H1 (cell line): ENCODE measurements around the gene GADD45B. TPM values are rescaled to one million over a fixed set of nuclear protein-coding genes. Genes with fewer than 3 reads are reported as not detected.
"Not testable (repeated sequence)": the region's sequence is repeated elsewhere in the genome, so short reads cannot be mapped to it uniquely, and the experiment has no call there.

Experiments
- CTCF ChIA-PET: fragments of 300-600 bp; sonication (Branson Sonifier 250); formaldehyde crosslinking; loops from one replicate; lab custom pipeline; 2021; ENCODE audit not compliant: partially characterized antibody; lab: Charles Lee
- POLR2A ChIA-PET: fragments of 300-600 bp; sonication (Branson Sonifier 250); formaldehyde crosslinking; loops from one replicate; lab custom pipeline; 2021; ENCODE audit warnings: inconsistent platforms; ENCODE audit not compliant: partially characterized antibody; lab: Charles Lee
- DNase-seq, 2 experiments: peaks; one replicate each; pipeline versions ENCODE4 v3.0.0 to v3.0.0-alpha.2; 2010 to 2022; ENCODE audit warnings: low spot score in 2 of 2, low read depth in 1 of 2, mixed read lengths in 1 of 2
- FAIRE-seq: peaks from 2 replicates; lab custom pipeline; 2011; peaks lifted over from hg19 to GRCh38; lab: Jason Lieb, UNC
- H2AFZ ChIP-seq: 2 replicates; pipeline ENCODE4 v1.8.1; 2012; ENCODE audit warnings: low read length, inconsistent platforms
- H2AK5ac ChIP-seq: 2 replicates; pipeline ENCODE4 v1.6.1; 2013; ENCODE audit warnings: low read depth, low read length
- H2BK120ac ChIP-seq: replicated peaks from 2 replicates; pipeline ENCODE3; 2013; ENCODE audit warnings: low read depth, low read length, inconsistent platforms
- H2BK12ac ChIP-seq: 2 replicates; pipeline ENCODE4 v1.6.1; 2013; ENCODE audit warnings: low read depth, low read length
- H2BK15ac ChIP-seq: 2 replicates; pipeline ENCODE4 v1.6.1; 2013; ENCODE audit warnings: low read length
- H2BK20ac ChIP-seq: 2 replicates; pipeline ENCODE4 v1.6.1; 2013; ENCODE audit warnings: low read length
- H2BK5ac ChIP-seq: 2 replicates; pipeline ENCODE4 v1.6.1; 2013; ENCODE audit warnings: low read depth, low read length
- H3K14ac ChIP-seq: 2 replicates; pipeline ENCODE4 v1.6.1; 2013; ENCODE audit warnings: inconsistent platforms; ENCODE audit not compliant: insufficient read length
- H3K18ac ChIP-seq: 2 replicates; pipeline ENCODE4 v1.6.1; 2013; ENCODE audit warnings: low read length; ENCODE audit errors: extremely low read depth
- H3K23ac ChIP-seq: 2 replicates; pipeline ENCODE4 v1.6.1; 2013; ENCODE audit warnings: inconsistent platforms; ENCODE audit not compliant: insufficient read length
- H3K23me2 ChIP-seq: 2 replicates; pipeline ENCODE4 v1.6.1; 2013; ENCODE audit warnings: low read depth, low read length
- H3K27ac ChIP-seq: 2 replicates; pipeline ENCODE4 v1.6.1; 2011; ENCODE audit warnings: low read depth, low read length, inconsistent platforms
- H3K27me3 ChIP-seq, 4 experiments: replicated peaks in 1 of 4; 1 replicate in 1 of 4; 2 replicates in 3 of 4; pipeline versions ENCODE4 v1.6.1 to v1.8.1; 2011 to 2013; ENCODE audit warnings: low read length in 3 of 4, mild to moderate bottlenecking in 3 of 4, inconsistent platforms in 2 of 4, mixed read lengths in 2 of 4, moderate library complexity in 1 of 4; ENCODE audit not compliant: control insufficient read depth in 3 of 4, insufficient read depth in 3 of 4; ENCODE audit errors: extremely low read depth in 1 of 4
- H3K36me3 ChIP-seq, 4 experiments: 2 replicates each; pipeline versions ENCODE4 v1.6.1 to v1.8.1; 2011 to 2013; ENCODE audit warnings: mild to moderate bottlenecking in 4 of 4, low read length in 3 of 4, moderate library complexity in 2 of 4, control low read depth in 1 of 4, inconsistent platforms in 1 of 4; ENCODE audit not compliant: insufficient read depth in 4 of 4, control insufficient read depth in 2 of 4
- H3K4ac ChIP-seq: replicated peaks from 2 replicates; pipeline ENCODE3; 2013; ENCODE audit warnings: low read length, low read depth, mixed read lengths, inconsistent platforms; ENCODE audit not compliant: insufficient read length
- H3K4me1 ChIP-seq, 4 experiments: replicated peaks in 1 of 4; 1 replicate in 1 of 4; 2 replicates in 3 of 4; pipeline versions ENCODE4 v1.6.1 to v1.8.1; 2011 to 2013; ENCODE audit warnings: low read length in 3 of 4, inconsistent platforms in 2 of 4, mixed read lengths in 1 of 4; ENCODE audit not compliant: insufficient read depth in 4 of 4, control insufficient read depth in 3 of 4
- H3K4me2 ChIP-seq, 2 experiments: 2 replicates each; pipeline versions ENCODE4 v1.6.1 to v1.8.1; 2011 to 2013; ENCODE audit warnings: low read depth in 2 of 2, low read length in 2 of 2, control low read depth in 1 of 2, inconsistent platforms in 1 of 2, mild to moderate bottlenecking in 1 of 2; ENCODE audit not compliant: insufficient read depth in 1 of 2
- H3K4me3 ChIP-seq, 4 experiments: fragments of 200-600, 300-600 bp in 1 of 4; sonication (generic), shearing (Covaris generic), sonication (Bioruptor Twin) in 1 of 4; 2 replicates each; pipeline versions ENCODE4 v1.5.1 to v1.8.1; 2011 to 2016; ENCODE audit warnings: low read length in 4 of 4, low read depth in 3 of 4, control low read depth in 2 of 4, inconsistent platforms in 2 of 4, mild to moderate bottlenecking in 2 of 4, mixed read lengths in 1 of 4, moderate library complexity in 1 of 4; ENCODE audit not compliant: insufficient read depth in 2 of 4; ENCODE audit errors: extremely low read depth in 1 of 4
- H3K56ac ChIP-seq: replicated peaks from 2 replicates; pipeline ENCODE3; 2013; ENCODE audit warnings: low read depth, mild to moderate bottlenecking, mixed read lengths, low read length, inconsistent platforms; ENCODE audit not compliant: insufficient read length
- H3K79me1 ChIP-seq: 2 replicates; pipeline ENCODE4 v1.6.1; 2013; ENCODE audit warnings: low read depth, low read length, control low read depth
- H3K79me2 ChIP-seq, 2 experiments: 2 replicates each; pipeline versions ENCODE4 v1.6.1 to v1.8.1; 2012 to 2013; ENCODE audit warnings: low read length in 2 of 2, mild to moderate bottlenecking in 2 of 2, inconsistent platforms in 1 of 2; ENCODE audit not compliant: insufficient read depth in 2 of 2, control insufficient read depth in 1 of 2
- H3K9ac ChIP-seq, 4 experiments: replicated peaks in 1 of 4; 1 replicate in 1 of 4; 2 replicates in 3 of 4; pipeline versions ENCODE4 v1.6.1 to v1.8.1; 2011 to 2013; ENCODE audit warnings: low read depth in 3 of 4, low read length in 3 of 4, control low read depth in 2 of 4, mild to moderate bottlenecking in 2 of 4, moderate library complexity in 2 of 4, inconsistent platforms in 1 of 4; ENCODE audit errors: extremely low read depth in 1 of 4
- H3K9me3 ChIP-seq, 2 experiments: 2 replicates each; pipeline versions ENCODE4 v1.6.1 to v1.8.1; 2012 to 2013; ENCODE audit warnings: mild to moderate bottlenecking in 2 of 2, moderate library complexity in 2 of 2, control low read depth in 1 of 2, inconsistent platforms in 1 of 2, low read depth in 1 of 2, low read length in 1 of 2, mixed read lengths in 1 of 2; ENCODE audit not compliant: insufficient read depth in 2 of 2
- H4K20me1 ChIP-seq, 2 experiments: replicated peaks in 1 of 2; 2 replicates each; pipeline versions ENCODE3 to v1.8.1; 2011 to 2013; ENCODE audit warnings: inconsistent platforms in 2 of 2, low read length in 2 of 2, mild to moderate bottlenecking in 1 of 2; ENCODE audit not compliant: insufficient read depth in 2 of 2, control insufficient read depth in 1 of 2
- H4K5ac ChIP-seq: 2 replicates; pipeline ENCODE4 v1.6.1; 2013; ENCODE audit warnings: low read length, low read depth, mixed read lengths, inconsistent platforms; ENCODE audit not compliant: insufficient read length
- H4K8ac ChIP-seq: 2 replicates; pipeline ENCODE4 v1.8.0; 2013; ENCODE audit warnings: mild to moderate bottlenecking, moderate library complexity, low read length, inconsistent platforms; ENCODE audit not compliant: insufficient read depth; ENCODE audit errors: extremely low read depth
- H4K91ac ChIP-seq: replicated peaks from 2 replicates; pipeline ENCODE3; 2013; ENCODE audit warnings: low read length, mixed read lengths, inconsistent platforms; ENCODE audit not compliant: insufficient read length
- WGBS, 2 experiments: shearing (Covaris generic) in 1 of 2; methylation state at CpG; one replicate each; pipeline versions ENCODE4 v1.1.6 to v1.1.7; 2013 to 2015; ENCODE audit warnings: low lambda C conversion rate in 2 of 2, mixed read lengths in 2 of 2, inconsistent platforms in 1 of 2, low coverage in 1 of 2, missing lambda C conversion rate in 1 of 2; ENCODE audit not compliant: insufficient replicate concordance in 2 of 2, insufficient coverage in 1 of 2, insufficient read length in 1 of 2; ENCODE audit errors: extremely low coverage in 1 of 2, missing lambda C conversion rate in 1 of 2; 5-methylcytosine and 5-hydroxymethylcytosine counted together
- polyA plus RNA-seq, 7 experiments: library from polyadenylated mRNA; depleted of rRNA in 3 of 7; stranded (reverse) in 5 of 7; unstranded in 2 of 7; fragments of >200 nt in 5 of 7; fragments of 200-250 nt in 2 of 7; gene quantifications; 1 replicate in 5 of 7; 2 replicates in 1 of 7; 4 replicates in 1 of 7; pipeline versions ENCODE4 v1.2.1 to v1.2.3, GENCODE V29; 2011 to 2013; ENCODE audit warnings: missing spikeins in 2 of 7, mixed read lengths in 2 of 7
- total RNA-seq: library from RNA; stranded (reverse); fragmentation: NEBNext Ultra II Directional; extraction: Animal tissue kit (Norgen Biotek cat#: 25700); gene quantifications from 2 replicates; pipeline ENCODE4 v1.2.1, GENCODE V29; 2021

Gene GADD45B
- total and polyA plus RNA-seq, 2 of the 8 experiments (the other 6 are each of a cell fraction or from before 2014, with no cell fraction given) = 7.4 to 11.4 TPM

DNA sequence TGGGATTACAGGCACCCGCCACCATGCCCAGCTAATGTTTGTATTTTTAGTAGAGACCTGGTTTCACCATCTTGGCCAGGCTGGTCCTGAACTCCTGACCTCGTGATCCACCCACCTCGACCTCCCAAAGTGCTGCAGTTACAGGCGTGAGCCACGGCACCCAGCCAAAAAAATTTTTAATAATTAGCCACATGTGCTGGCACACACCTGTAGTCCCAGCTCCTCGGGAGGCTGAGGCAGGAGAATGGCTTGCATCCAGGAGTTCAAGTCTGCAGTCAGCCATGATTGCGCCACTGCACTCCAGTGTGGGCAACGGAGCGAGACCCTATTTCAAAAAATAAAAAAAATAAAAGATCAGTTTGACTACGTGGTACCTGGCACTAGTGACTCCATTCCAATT lies 17.2 kb upstream of the GADD45B start:
- WGBS, 2 experiments = 84% methylated on average over 10 of the region's 10 CpGs; no CpG with 5 or more reads in 1 of the 2 experiments
- not testable (repeated sequence) for H3K23me2 ChIP-seq, H3K4me1 ChIP-seq

More for the DNA sequence above, 17.2 kb upstream of the GADD45B start:
- not testable (repeated sequence) for DNase-seq, FAIRE-seq, H3K36me3 ChIP-seq, H4K91ac ChIP-seq, H3K23ac ChIP-seq, H3K27ac ChIP-seq, H2BK12ac ChIP-seq, H2BK5ac ChIP-seq, H2BK15ac ChIP-seq, H2BK120ac ChIP-seq, H4K5ac ChIP-seq, H3K56ac ChIP-seq, H3K4ac ChIP-seq, H2AK5ac ChIP-seq, H3K27me3 ChIP-seq, H3K4me2 ChIP-seq, H2BK20ac ChIP-seq, H4K8ac ChIP-seq, H2AFZ ChIP-seq, H3K4me3 ChIP-seq, H3K79me1 ChIP-seq, H3K9me3 ChIP-seq, H3K18ac ChIP-seq, H3K9ac ChIP-seq, H3K14ac ChIP-seq
- POLR2A ChIA-PET = interaction anchor here (3.6 kb wide), 1 partner anchor 32 kb away, joined by 19 read pairs; the partner anchor contains the start of gene TIMM13
- CTCF ChIA-PET = interaction anchor here (0.7 to 1.1 kb wide), 4 partner anchors 71 to 256 kb away, joined by 3 to 4 read pairs (median 4); no protein-coding TSS in a partner anchor
- H4K20me1 ChIP-seq = peaks cover 11 to 15% of the 10 kb centered on the region in 2 experiments
- H3K79me2 ChIP-seq = peaks cover 18 to 29% of the 10 kb centered on the region in 2 experiments
